Choroid plexus epithelial cell (primary cell): ENCODE data around the gene WDR87.

Experiments used
- DNase-seq: peaks from one replicate; pipeline ENCODE4 v3.0.0-alpha.2; 2010; ENCODE audit warnings: low read depth
- H3K4me3 ChIP-seq: 2 replicates; pipeline ENCODE4 v1.5.1; 2011; ENCODE audit warnings: low read depth, mild to moderate bottlenecking, control low read depth, low read length, moderate library complexity
- CTCF ChIP-seq: conservative IDR thresholded peaks from 2 replicates; pipeline ENCODE4 v1.5.1; 2011; ENCODE audit warnings: low read depth, mild to moderate bottlenecking, control low read depth, inconsistent platforms, low read length, moderate library complexity

The WDR87 gene

DNA sequence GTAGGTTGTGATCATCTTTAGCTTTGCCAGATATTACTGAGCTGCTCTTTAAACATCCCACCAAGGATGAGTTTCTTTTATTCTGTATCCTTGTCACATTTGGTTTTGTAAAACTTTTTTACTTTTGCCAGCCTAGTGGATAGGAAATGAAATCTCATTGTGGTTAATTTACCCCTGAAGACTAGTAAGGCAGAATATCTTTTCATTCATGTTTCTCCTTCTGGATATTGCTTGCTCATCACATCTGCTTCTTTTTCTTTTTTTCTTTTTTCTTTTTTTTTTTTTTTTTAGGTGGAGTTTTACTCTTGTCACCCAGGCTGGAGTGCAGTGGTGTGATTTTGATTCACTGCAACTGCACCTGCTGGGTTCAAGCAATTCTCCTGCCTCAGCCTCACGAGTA, 32.0 kb upstream of the WDR87 start:
- no peak for TF ChIP-seq CTCF
- no peak overlapping the region for H3K4me3 ChIP-seq
- DNase-seq, result no peak

DNA sequence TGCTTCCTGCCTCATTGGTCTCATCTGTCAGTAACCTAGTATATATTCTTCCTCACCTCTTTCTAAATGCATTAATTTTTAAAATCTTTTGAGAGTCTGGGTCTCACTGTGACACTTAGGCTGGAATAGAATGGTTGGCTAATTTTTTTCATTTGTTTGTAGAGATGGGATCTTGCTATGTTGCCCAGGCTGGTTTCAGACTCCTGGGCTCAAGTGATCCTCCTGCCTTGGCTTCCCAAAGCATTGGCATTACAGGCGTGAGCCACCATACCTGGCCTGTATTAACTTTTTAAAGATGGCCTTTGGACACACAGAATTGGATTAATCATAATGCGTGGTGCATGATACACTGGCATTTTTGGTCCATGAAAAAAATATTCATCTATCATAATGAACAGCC, 30.5 kb upstream of the WDR87 start:
- no peak for TF ChIP-seq CTCF
- no peak overlapping the region for H3K4me3 ChIP-seq
- DNase-seq, result no peak

DNA sequence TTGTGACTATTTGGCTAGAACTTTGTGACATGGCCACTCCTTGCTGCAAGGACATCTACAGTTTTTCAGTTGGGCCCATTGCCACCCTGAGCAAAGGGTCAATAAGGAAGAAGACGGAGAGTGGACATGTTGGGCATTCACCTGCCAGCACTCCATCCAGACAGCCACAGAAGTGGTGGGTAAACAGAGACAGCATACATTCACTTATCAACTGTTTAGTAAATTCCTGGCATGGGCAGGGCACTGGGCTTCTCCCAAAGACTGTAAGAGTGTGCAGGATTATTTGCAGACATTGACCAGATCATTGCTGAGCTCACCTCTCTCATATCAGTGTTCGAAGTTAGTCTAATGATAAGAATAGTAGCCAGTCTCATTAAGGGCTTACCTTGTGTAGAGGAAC, 29.8 kb upstream of the WDR87 start:
- DNase-seq, result no peak
- no peak for TF ChIP-seq CTCF
- H3K4me3 ChIP-seq, result no peak overlapping the region

- TF ChIP-seq CTCF, result no peak
- no peak overlapping the region for H3K4me3 ChIP-seq
- DNase-seq, result no peak
Measured at GRCh38 chr19:37935341-37935740, 28.9 kb upstream of the WDR87 start.

DNA sequence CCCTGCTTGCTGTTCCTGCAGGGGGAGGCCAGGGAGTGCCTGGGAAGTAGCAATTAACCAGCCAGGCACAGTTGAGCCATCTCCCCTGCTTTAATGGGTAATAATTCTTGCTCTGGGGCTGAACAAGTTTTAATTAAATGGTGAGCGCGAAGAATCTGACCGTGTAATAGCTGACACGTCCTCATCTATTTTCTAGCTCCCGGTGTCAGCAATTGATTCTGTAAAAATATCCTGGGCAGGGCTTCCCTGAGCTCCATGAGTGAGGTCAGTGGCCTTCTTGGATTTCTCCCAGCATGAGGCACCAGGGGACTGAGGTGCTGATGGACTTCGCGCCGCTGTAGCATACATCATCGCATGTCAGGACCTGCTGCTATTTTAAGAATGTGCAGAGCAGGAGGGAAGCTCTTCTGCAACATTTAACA, 27.6 kb upstream of the WDR87 start:
- DNase-seq, result peak; percentile 72
- TF ChIP-seq CTCF, result no peak
- H3K4me3 ChIP-seq, result no peak overlapping the region

GRCh38 chr19:37932985-37933936, 26.9 kb upstream of the WDR87 start:
- no peak overlapping the region for H3K4me3 ChIP-seq
- DNase-seq, result peak; percentile 40
- no peak for TF ChIP-seq CTCF
